ENCODE data around the gene ATG9B. TPM values are rescaled to one million over a fixed set of nuclear protein-coding genes. Genes with fewer than 3 reads are reported as not detected.
A peak's percentile ranks its signal among the peaks of the same experiment; 100 is the strongest.

The ATG9B gene
- polyA plus RNA-seq, 1 experiment = 0.06 TPM

DNA sequence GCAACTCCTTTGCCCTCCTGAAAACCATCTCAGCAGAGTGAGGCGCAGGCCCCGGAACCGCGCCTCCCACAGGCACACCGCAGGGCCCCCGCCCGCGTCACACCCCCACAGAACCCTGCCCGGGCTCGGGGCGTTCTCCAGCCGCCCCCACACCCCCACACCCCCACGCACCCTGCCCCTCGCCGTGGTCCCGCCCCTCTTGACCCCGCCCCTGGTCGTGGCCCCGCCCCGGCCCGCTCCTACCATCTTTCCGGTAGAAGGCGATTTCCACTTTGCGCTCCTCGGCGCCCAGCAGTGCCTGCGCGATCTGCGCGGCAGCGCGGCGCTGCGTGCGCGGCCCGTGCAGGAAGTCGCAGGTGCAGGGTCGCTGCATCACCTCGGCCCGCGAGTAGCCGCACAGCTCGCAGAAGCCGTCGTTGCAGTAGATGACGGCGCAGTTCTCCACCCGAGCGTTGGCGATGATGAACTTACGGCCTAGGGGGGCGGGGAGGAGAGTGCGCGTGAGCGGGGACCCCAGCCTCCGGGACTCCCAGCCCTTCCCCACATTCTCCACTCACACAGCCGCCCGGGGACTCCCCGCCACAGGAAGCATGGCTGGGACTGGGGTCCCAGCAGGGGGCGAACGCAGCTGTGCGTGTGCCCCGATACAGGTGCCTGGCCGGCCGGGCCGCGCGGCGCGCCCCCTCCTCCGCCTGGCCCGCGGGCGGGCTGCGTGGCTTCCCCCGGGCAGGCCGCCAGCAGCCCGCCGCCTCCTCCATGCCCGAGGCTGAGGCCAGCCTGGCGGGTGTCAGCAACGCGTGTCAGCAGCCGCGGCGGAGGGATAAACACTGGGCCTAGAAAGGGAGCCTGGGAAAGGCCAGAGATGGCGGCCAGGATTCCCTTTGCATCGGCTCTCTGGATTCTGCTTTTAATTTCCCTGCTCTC is 49.6 kb downstream of the ATG9B start:
- DNase-seq (ENCODE audit: low read depth, low spot score) = no peak
- no peak overlapping the region for H3K27ac ChIP-seq (ENCODE audit: low read depth, low read length)
- peaks cover 81% of the 10 kb centered on the region for H3K27me3 ChIP-seq (ENCODE audit: control insufficient read depth, insufficient read depth, low read length)

DNA sequence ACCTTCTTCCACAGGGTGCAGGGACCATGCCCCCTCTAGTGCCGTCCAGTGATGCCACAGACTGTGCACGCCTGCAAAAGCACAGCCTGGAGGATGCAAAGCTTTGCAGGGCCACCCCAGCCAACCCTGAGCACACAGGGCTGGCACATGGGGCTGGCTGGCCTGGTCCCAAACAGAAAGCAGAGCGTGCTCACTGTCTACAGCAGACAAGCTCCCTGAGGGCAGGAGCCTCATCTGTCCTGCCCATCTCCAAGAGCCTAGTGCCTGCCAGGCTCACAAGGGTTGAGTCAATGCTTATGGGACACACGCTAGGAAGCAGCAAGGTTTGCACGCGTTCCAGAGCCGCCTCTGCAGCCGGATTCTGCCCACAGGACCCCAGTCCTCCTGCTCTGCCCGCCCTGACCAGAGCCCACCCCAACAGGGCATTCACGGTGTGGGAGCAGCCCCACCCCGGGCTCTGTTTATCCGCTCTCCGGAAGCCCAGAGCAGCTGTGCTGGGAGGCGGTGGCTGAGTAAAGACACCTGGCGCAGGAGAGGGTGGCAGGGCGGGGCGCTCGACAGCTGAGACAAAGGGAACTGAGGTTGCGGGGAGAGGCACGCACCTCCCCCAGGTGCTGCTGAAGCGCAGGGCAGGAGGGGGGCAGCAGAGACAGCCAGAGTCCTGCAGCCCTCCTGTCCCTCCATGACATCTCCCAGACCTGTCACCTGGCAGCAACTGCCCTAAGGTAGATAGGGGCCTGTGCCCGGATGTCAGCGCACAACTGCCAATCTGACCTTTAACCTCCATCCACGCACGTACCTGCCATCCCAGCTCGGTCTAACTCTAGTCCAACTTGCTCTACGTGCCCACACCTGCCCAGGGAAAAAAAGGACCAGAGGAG is 50.5 kb downstream of the ATG9B start:
- ChIA-PET POLR2A (no interaction called here), CTCF (interaction anchor here (0.6 to 2.4 kb wide), 5 partner anchors 10 to 1770 kb away, joined by 4 to 9 read pairs (median 4); no protein-coding TSS in a partner anchor)
- Histone ChIP-seq H3K27ac (ENCODE audit: low read depth, low read length) (no peak overlapping the region), H3K27me3 (ENCODE audit: control insufficient read depth, insufficient read depth, low read length) (peaks cover 82% of the 10 kb centered on the region), H3K9me3 (ENCODE audit: control insufficient read depth, insufficient read depth, low read length) (peaks cover 7% of the 10 kb centered on the region; the same call in 1 of the 2 replicates), H3K4me3 (ENCODE audit: low read depth, low read length) (no peak overlapping the region)
- no peak for DNase-seq (ENCODE audit: low read depth, low spot score)
- TF ChIP-seq, protein P1, sequence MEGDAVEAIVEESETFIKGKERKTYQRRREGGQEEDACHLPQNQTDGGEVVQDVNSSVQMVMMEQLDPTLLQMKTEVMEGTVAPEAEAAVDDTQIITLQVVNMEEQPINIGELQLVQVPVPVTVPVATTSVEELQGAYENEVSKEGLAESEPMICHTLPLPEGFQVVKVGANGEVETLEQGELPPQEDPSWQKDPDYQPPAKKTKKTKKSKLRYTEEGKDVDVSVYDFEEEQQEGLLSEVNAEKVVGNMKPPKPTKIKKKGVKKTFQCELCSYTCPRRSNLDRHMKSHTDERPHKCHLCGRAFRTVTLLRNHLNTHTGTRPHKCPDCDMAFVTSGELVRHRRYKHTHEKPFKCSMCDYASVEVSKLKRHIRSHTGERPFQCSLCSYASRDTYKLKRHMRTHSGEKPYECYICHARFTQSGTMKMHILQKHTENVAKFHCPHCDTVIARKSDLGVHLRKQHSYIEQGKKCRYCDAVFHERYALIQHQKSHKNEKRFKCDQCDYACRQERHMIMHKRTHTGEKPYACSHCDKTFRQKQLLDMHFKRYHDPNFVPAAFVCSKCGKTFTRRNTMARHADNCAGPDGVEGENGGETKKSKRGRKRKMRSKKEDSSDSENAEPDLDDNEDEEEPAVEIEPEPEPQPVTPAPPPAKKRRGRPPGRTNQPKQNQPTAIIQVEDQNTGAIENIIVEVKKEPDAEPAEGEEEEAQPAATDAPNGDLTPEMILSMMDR (IDR thresholded peaks at IDR 0.05; ENCODE audit: low read depth, low read length) = no peak

More for the DNA sequence above, 49.6 kb downstream of the ATG9B start:
- H3K9me3 ChIP-seq (ENCODE audit: control insufficient read depth, insufficient read depth, low read length) = peaks cover 7% of the 10 kb centered on the region; the same call in 1 of the 2 replicates
- TF ChIP-seq, protein P1 (IDR thresholded peaks at IDR 0.05; ENCODE audit: low read depth, low read length) = peak; percentile 30; the same call in 1 of the 2 replicates
- peak overlapping the region; percentile 45 for H3K4me3 ChIP-seq (ENCODE audit: low read depth, low read length)
- ChIA-PET POLR2A (no interaction called here), CTCF (interaction anchor here (1.2 to 1.4 kb wide), 4 partner anchors 10 to 15 kb away, joined by 3 to 13 read pairs (median 6); no protein-coding TSS in a partner anchor)

DNA sequence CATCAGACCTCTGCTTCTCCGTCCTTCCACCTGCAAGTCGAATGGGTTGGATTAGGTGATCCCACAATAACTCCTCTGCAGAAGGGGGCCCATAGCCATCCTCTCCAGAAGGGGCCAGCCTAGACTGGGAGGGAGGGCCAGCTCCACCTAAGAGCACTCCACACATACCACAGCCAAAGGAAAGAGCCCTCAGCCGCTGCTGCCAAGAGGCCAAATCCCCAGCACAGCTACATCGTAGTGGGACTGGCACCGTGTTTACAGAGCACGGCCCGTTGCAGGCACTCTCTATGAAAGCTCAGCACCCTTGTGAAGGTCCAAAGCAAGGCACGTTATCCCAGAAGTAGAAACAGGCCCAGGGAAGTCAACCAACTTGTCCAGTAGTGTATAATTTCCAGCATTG is 51.6 kb downstream of the ATG9B start:
- peaks cover 87% of the 10 kb centered on the region for H3K27me3 ChIP-seq (ENCODE audit: control insufficient read depth, insufficient read depth, low read length)
- DNase-seq (ENCODE audit: low read depth, low spot score) = no peak
- H3K9me3 ChIP-seq (ENCODE audit: control insufficient read depth, insufficient read depth, low read length) = peaks cover 7% of the 10 kb centered on the region; the same call in 1 of the 2 replicates
- CTCF ChIA-PET = interaction anchor here (0.7 to 2.4 kb wide), 2 partner anchors 10 to 13 kb away, joined by 3 to 9 read pairs; no protein-coding TSS in a partner anchor
- POLR2A ChIA-PET = no interaction called here
- no peak overlapping the region for H3K27ac ChIP-seq (ENCODE audit: low read depth, low read length)
- no peak overlapping the region for H3K4me3 ChIP-seq (ENCODE audit: low read depth, low read length)
- TF ChIP-seq, protein P1 (IDR thresholded peaks at IDR 0.05; ENCODE audit: low read depth, low read length) = no peak

DNA sequence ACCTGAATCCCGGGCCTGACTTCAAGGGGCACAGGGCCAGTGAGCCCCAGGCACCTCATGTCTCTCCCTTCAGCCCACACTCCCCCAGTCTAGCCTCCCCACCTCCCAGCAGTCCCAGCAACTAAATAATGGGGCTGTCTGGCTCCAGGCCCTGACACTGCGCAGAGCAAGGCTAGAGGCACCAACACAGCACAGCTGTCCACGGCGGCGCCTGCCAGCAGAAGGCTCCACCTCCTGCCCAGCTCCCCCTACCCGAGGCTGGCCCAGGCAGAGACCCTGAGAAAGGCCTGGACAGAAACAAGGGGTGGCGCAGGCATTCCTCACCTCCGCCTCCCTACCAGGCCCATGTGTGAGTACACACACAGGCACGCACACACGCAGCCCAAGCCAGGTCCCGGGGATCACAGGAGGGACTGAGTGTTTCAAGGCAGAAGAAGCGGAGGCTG is 52.2 kb downstream of the ATG9B start:
- ChIA-PET POLR2A (no interaction called here), CTCF (interaction anchor here (2.4 kb wide), 1 partner anchor 9 kb away, joined by 9 read pairs; no protein-coding TSS in a partner anchor)
- no peak for DNase-seq (ENCODE audit: low read depth, low spot score)
- Histone ChIP-seq H3K9me3 (ENCODE audit: control insufficient read depth, insufficient read depth, low read length) (peaks cover 7% of the 10 kb centered on the region; the same call in 1 of the 2 replicates), H3K4me3 (ENCODE audit: low read depth, low read length) (no peak overlapping the region), H3K27ac (ENCODE audit: low read depth, low read length) (no peak overlapping the region), H3K27me3 (ENCODE audit: control insufficient read depth, insufficient read depth, low read length) (peaks cover 82% of the 10 kb centered on the region)
- TF ChIP-seq, protein P1 (IDR thresholded peaks at IDR 0.05; ENCODE audit: low read depth, low read length) = no peak

Data from AG04450 (cell line).